ENCODE measurements around the gene SKA1.
"Not testable (repeated sequence)": the region's sequence is repeated elsewhere in the genome, so short reads cannot be mapped to it uniquely, and the experiment has no call there.

The SKA1 gene

DNA sequence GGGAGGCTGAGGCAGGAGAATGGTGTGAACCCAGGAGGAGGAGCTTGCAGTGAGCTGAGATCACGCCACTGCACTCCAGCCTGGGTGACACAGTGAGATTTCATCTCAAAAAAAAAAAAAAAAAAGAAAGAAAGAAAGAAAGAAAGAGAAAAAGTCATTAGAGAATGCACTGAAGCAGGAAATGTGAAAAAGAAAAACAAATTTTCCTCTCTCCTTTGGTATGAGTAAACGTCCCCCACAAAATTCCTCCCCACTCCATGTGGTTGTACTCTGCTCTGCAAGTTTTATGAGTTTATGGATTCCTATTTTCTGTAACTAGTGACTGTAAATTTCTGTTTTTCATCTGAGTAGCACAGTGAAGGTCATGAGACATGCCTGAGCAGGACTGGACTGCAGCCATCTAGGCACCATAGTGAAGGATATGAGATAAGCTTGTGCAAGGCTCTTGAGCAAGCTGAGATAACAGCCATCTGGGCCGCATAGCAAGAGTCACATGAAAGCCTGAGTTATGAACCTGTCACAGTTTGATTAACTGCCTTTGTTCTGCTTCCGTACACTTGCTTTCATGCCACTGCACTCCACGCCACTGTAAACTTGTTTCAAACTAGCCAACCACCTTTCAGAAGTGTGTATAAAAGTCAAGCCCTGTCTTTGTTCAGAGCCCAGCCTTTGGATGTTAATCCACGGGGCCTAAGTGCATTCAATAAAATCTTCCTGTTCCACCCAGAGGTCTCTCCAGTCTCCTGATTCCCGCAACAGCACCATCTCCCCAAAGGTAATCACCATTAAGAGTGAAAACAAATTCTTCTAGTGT is 50.2 kb downstream of the SKA1 start:
- H3K27me3 ChIP-seq (ENCODE audit: control insufficient read depth in 1 of 2, insufficient read depth in 2 of 2, low read length in 2 of 2), result no peaks in the 10 kb centered on the region
- H3K36me3 ChIP-seq (ENCODE audit: control insufficient read depth in 1 of 2, insufficient read depth in 2 of 2, low read length in 2 of 2), result no peaks in the 10 kb centered on the region
- no peaks in the 10 kb centered on the region for H3K4me1 ChIP-seq (ENCODE audit: control insufficient read depth in 1 of 2, insufficient read depth in 2 of 2, low read length in 2 of 2)

DNA sequence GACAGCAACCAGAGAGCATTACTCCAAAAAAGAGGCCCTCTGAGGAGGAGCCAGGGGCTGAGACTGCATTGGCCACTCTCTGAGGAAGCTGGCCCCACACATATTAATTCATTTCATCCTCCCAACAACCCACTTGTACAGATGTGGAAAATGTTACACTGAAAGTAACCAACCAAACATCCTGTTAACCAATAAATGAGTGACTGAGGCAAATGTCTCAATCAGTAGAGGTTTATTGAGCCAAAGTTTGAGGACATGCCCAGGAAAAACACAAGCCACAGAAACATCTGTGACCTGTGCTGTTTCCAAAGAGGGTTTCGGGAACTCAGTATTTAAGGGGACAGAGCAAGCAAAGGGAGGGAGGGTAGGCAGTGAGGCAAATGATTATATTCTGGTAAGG is 53.0 kb downstream of the SKA1 start:
- Histone ChIP-seq H3K27me3 (ENCODE audit: control insufficient read depth in 1 of 2, insufficient read depth in 2 of 2, low read length in 2 of 2) (no peaks in the 10 kb centered on the region), H3K9me3 (ENCODE audit: control insufficient read depth in 1 of 2, low read length in 2 of 2) (peaks cover 0 to 7% of the 10 kb centered on the region in 2 donors), H3K9ac (ENCODE audit: low read depth in 1 of 2, low read length in 2 of 2) (no peak overlapping the region), H3K36me3 (ENCODE audit: control insufficient read depth in 1 of 2, insufficient read depth in 2 of 2, low read length in 2 of 2) (no peaks in the 10 kb centered on the region), H3K4me1 (ENCODE audit: control insufficient read depth in 1 of 2, insufficient read depth in 2 of 2, low read length in 2 of 2) (no peaks in the 10 kb centered on the region), H3K4me3 (ENCODE audit: low read depth in 1 of 2, low read length in 2 of 2) (no peak overlapping the region), H3K27ac (ENCODE audit: low read depth, low read length) (no peak overlapping the region)

More for the DNA sequence above, 50.2 kb downstream of the SKA1 start:
- H3K27ac ChIP-seq (ENCODE audit: low read depth, low read length), result no peak overlapping the region
- H3K4me3 ChIP-seq (ENCODE audit: low read depth in 1 of 2, low read length in 2 of 2), result peak overlapping the region in 1 of 2 donors; percentile 12
- no peak overlapping the region for H3K9ac ChIP-seq (ENCODE audit: low read depth in 1 of 2, low read length in 2 of 2)
- peaks cover 0 to 7% of the 10 kb centered on the region in 2 donors for H3K9me3 ChIP-seq (ENCODE audit: control insufficient read depth in 1 of 2, low read length in 2 of 2)

DNA sequence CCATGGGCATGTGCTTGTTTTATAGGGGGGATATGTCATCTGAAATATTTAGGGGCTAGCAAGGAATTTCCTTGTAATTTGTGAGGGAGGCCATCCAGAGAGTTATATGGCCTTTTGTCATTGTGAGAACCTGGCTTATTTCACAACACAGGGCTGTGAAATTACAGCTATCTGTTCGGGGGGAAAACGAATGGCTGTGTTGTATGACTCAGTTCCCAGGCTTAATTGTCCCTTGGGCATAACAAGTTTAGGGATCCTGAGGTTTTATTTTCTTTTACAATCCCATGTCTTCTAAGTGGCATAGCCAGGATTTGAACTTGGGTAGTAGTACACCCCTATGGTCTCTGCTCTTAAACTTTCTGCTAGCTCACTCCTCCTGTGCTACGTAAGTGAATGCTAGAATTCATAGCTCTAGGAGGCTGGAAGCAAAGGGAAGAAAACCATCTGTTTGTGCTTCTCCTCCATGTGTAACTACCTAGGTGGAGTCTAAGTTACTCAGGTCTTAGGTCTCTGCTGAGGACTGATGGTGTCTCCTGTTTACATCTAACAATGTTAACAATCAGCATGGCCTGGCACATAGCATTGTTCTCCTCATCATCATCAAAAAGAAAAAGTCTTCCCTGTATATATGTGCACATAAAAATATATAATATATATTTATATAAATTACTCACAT is 53.8 kb downstream of the SKA1 start:
- Histone ChIP-seq H3K9me3 (ENCODE audit: control insufficient read depth in 1 of 2, low read length in 2 of 2) (peaks cover 0 to 7% of the 10 kb centered on the region in 2 donors), H3K36me3 (ENCODE audit: control insufficient read depth in 1 of 2, insufficient read depth in 2 of 2, low read length in 2 of 2) (no peaks in the 10 kb centered on the region), H3K4me3 (ENCODE audit: low read depth in 1 of 2, low read length in 2 of 2) (no peak overlapping the region), H3K27ac (ENCODE audit: low read depth, low read length) (no peak overlapping the region), H3K9ac (ENCODE audit: low read depth in 1 of 2, low read length in 2 of 2) (no peak overlapping the region), H3K27me3 (ENCODE audit: control insufficient read depth in 1 of 2, insufficient read depth in 2 of 2, low read length in 2 of 2) (no peaks in the 10 kb centered on the region), H3K4me1 (ENCODE audit: control insufficient read depth in 1 of 2, insufficient read depth in 2 of 2, low read length in 2 of 2) (no peaks in the 10 kb centered on the region)

DNA sequence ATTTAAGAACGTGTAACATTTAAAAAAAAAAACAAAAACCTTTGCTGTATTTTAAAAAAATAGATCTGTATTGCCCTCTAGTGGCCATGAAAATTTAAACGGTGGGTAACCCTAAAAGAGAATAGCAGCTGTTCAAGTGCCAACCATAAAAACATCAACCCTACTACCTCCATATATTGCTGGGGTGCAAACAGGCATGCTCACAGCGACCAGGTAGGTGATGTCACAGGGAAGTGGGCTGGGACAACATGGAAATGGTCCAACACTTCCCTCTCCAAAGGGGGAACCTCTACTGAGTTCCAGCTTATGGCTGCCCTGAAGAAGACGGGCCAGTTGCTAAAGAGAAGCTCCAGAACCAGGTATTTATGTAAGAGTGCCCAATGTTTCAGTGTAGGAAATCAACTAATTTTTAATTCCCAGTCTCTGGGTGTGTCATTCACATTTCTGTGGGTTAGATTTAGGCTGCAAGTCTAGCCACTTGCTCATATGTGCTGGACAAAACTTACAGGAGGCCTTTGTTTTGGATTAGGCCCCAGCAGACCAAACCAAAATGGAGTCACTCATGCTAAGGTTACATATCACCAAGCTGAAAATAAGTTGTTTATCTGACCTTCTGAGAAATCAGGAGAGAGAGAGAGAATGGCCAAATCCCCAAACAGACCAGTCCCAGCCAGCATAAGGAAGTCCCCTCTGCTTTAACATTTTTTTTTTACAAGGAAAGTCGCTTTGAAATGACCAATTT is 54.5 kb downstream of the SKA1 start:
- Histone ChIP-seq H3K27ac (ENCODE audit: low read depth, low read length) (no peak overlapping the region), H3K36me3 (ENCODE audit: control insufficient read depth in 1 of 2, insufficient read depth in 2 of 2, low read length in 2 of 2) (no peaks in the 10 kb centered on the region), H3K4me3 (ENCODE audit: low read depth in 1 of 2, low read length in 2 of 2) (no peak overlapping the region), H3K27me3 (ENCODE audit: control insufficient read depth in 1 of 2, insufficient read depth in 2 of 2, low read length in 2 of 2) (no peaks in the 10 kb centered on the region), H3K9ac (ENCODE audit: low read depth in 1 of 2, low read length in 2 of 2) (no peak overlapping the region), H3K4me1 (ENCODE audit: control insufficient read depth in 1 of 2, insufficient read depth in 2 of 2, low read length in 2 of 2) (no peaks in the 10 kb centered on the region), H3K9me3 (ENCODE audit: control insufficient read depth in 1 of 2, low read length in 2 of 2) (peaks cover 0 to 7% of the 10 kb centered on the region in 2 donors)

DNA sequence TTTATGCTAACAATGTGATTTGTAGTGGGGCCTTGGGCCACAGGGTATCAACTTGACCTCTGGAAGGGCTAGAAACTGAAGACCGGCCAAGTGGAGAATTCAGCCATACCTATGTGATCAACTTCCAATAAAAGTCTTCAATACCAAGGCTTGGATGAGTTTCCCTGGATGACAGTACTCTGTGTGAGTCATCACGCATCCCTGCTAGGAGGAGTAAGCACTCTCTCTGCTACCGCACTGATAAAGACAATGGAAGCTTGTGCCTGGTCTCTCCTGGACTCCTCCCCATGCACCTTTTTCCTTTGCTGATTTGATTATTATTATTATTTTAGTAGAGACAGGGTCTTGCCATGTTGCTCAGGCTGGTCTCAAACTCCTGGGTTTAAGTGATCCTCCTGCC is 58.1 kb downstream of the SKA1 start:
- H3K4me1 ChIP-seq (ENCODE audit: control insufficient read depth in 1 of 2, insufficient read depth in 2 of 2, low read length in 2 of 2), result no peaks in the 10 kb centered on the region
- no peak overlapping the region for H3K4me3 ChIP-seq (ENCODE audit: low read depth in 1 of 2, low read length in 2 of 2)
- H3K9me3 ChIP-seq (ENCODE audit: control insufficient read depth in 1 of 2, low read length in 2 of 2), result no peaks in the 10 kb centered on the region
- no peak overlapping the region for H3K9ac ChIP-seq (ENCODE audit: low read depth in 1 of 2, low read length in 2 of 2)
- no peaks in the 10 kb centered on the region for H3K36me3 ChIP-seq (ENCODE audit: control insufficient read depth in 1 of 2, insufficient read depth in 2 of 2, low read length in 2 of 2)
- no peak overlapping the region for H3K27ac ChIP-seq (ENCODE audit: low read depth, low read length)
- H3K27me3 ChIP-seq (ENCODE audit: control insufficient read depth in 1 of 2, insufficient read depth in 2 of 2, low read length in 2 of 2), result no peaks in the 10 kb centered on the region

DNA sequence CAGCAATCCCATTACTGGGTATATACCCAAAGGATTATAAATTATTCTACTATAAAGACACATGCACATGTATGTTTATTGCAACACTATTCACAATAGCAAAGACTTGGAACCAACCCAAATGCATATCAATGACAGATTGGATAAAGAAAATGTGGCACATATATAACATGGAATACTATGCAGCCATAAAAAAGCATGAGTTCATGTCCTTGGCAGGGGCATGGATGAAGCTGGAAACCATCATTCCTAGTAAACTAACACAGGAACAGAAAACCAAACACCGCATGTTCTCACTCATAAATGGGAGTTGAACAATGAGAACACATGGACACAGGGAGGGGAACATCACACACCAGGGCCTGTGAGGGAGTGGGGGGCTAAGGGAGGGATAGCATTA is 61.9 kb downstream of the SKA1 start:
- not testable (repeated sequence) for H3K27me3 ChIP-seq (ENCODE audit: control insufficient read depth in 1 of 2, insufficient read depth in 2 of 2, low read length in 2 of 2); H3K36me3 ChIP-seq (ENCODE audit: control insufficient read depth in 1 of 2, insufficient read depth in 2 of 2, low read length in 2 of 2); H3K27ac ChIP-seq (ENCODE audit: low read depth, low read length); H3K9me3 ChIP-seq (ENCODE audit: control insufficient read depth in 1 of 2, low read length in 2 of 2); H3K9ac ChIP-seq (ENCODE audit: low read depth in 1 of 2, low read length in 2 of 2); H3K4me1 ChIP-seq (ENCODE audit: control insufficient read depth in 1 of 2, insufficient read depth in 2 of 2, low read length in 2 of 2); H3K4me3 ChIP-seq (ENCODE audit: low read depth in 1 of 2, low read length in 2 of 2)

DNA sequence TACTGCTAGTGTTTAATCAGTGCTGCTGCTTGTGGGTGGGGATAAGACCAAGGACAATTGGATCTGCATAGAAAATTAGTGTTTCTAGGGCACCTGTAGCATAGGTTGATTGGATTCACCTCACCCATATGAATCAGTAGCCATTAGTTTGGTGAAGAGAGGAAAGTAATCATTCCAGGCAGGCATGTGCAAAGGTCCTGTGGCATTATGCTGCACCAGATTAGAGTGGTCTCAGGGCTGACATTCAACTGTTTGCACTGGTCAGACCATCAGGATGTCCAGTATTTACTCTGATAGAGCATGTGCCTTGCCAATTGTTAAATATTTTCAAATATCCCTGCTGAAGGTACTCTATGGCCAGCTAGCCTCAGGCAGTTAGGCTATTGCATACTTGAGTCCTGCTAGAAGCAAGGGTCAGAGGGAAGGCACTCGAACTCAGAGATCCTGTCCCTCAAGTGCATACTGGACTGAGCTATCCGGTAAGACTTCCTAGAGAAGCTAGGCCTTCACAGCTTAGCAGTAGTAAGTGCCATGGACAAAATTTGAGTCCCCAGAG is 64.7 kb downstream of the SKA1 start:
- no peaks in the 10 kb centered on the region for H3K36me3 ChIP-seq (ENCODE audit: control insufficient read depth in 1 of 2, insufficient read depth in 2 of 2, low read length in 2 of 2)
- H3K4me3 ChIP-seq (ENCODE audit: low read depth in 1 of 2, low read length in 2 of 2), result no peak overlapping the region
- no peaks in the 10 kb centered on the region for H3K27me3 ChIP-seq (ENCODE audit: control insufficient read depth in 1 of 2, insufficient read depth in 2 of 2, low read length in 2 of 2)
- no peaks in the 10 kb centered on the region for H3K4me1 ChIP-seq (ENCODE audit: control insufficient read depth in 1 of 2, insufficient read depth in 2 of 2, low read length in 2 of 2)
- no peak overlapping the region for H3K27ac ChIP-seq (ENCODE audit: low read depth, low read length)
- H3K9me3 ChIP-seq (ENCODE audit: control insufficient read depth in 1 of 2, low read length in 2 of 2), result peaks cover 0 to 4% of the 10 kb centered on the region in 2 donors
- no peak overlapping the region for H3K9ac ChIP-seq (ENCODE audit: low read depth in 1 of 2, low read length in 2 of 2)

DNA sequence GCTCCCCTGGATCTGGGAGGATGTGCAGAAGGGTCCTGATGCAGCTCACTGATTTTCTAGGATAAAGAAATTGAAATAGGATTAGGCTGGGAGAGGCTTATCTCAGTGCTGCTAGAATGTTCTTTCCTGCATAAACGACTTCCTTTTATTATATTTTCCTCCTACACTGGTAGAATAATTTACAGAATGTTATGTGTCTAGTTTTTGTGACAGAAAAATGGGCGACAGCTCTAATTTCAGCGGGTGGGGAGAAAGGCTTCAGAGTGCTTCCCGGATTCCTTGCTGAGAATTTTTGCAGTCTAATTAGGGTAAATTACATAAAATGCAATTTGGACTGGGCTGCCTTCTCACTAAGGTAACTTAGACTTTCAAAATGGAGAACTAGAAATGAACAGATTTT is 66.2 kb downstream of the SKA1 start:
- Histone ChIP-seq H3K4me1 (ENCODE audit: control insufficient read depth in 1 of 2, insufficient read depth in 2 of 2, low read length in 2 of 2) (no peaks in the 10 kb centered on the region), H3K27ac (ENCODE audit: low read depth, low read length) (no peak overlapping the region), H3K4me3 (ENCODE audit: low read depth in 1 of 2, low read length in 2 of 2) (no peak overlapping the region), H3K36me3 (ENCODE audit: control insufficient read depth in 1 of 2, insufficient read depth in 2 of 2, low read length in 2 of 2) (no peaks in the 10 kb centered on the region), H3K9ac (ENCODE audit: low read depth in 1 of 2, low read length in 2 of 2) (no peak overlapping the region), H3K9me3 (ENCODE audit: control insufficient read depth in 1 of 2, low read length in 2 of 2) (peaks cover 0 to 5% of the 10 kb centered on the region in 2 donors), H3K27me3 (ENCODE audit: control insufficient read depth in 1 of 2, insufficient read depth in 2 of 2, low read length in 2 of 2) (no peaks in the 10 kb centered on the region)

DNA sequence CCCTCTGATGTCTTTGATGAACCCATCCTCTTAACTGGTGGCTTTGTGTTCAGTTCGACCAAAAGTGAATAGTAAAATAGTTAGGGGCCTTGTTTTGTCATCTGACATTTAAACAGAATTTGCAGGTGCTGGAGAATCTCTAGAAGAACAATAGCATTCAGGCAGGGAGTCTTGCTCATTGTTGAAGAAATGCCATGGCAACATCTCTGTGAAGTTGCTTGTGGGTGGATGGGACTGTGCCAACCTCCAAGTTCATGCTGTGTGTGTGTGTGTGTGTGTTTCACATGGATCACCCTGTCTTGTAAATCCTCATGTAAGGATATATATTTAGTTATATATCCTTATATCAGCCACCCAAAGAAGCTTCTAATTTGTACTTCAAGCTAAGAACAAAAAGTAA is 66.7 kb downstream of the SKA1 start:
- H3K36me3 ChIP-seq (ENCODE audit: control insufficient read depth in 1 of 2, insufficient read depth in 2 of 2, low read length in 2 of 2), result no peaks in the 10 kb centered on the region
- no peaks in the 10 kb centered on the region for H3K27me3 ChIP-seq (ENCODE audit: control insufficient read depth in 1 of 2, insufficient read depth in 2 of 2, low read length in 2 of 2)
- peaks cover 0 to 5% of the 10 kb centered on the region in 2 donors for H3K9me3 ChIP-seq (ENCODE audit: control insufficient read depth in 1 of 2, low read length in 2 of 2)
- no peak overlapping the region for H3K27ac ChIP-seq (ENCODE audit: low read depth, low read length)
- H3K4me1 ChIP-seq (ENCODE audit: control insufficient read depth in 1 of 2, insufficient read depth in 2 of 2, low read length in 2 of 2), result no peaks in the 10 kb centered on the region
- no peak overlapping the region for H3K9ac ChIP-seq (ENCODE audit: low read depth in 1 of 2, low read length in 2 of 2)
- no peak overlapping the region for H3K4me3 ChIP-seq (ENCODE audit: low read depth in 1 of 2, low read length in 2 of 2)
